B cell (primary cell): Measurements from ENCODE around the gene ELAPOR1.

Source experiments
- CTCF ChIP-seq: fragments of 200-600 bp; IDR thresholded peaks from one replicate; pipeline ENCODE4 v1.8.0; 2022; ENCODE audit warnings: antibody characterized with exemption, mild to moderate bottlenecking
- EZH2 ChIP-seq: IDR thresholded peaks from 2 replicates; pipeline ENCODE4 v1.6.1; 2012; ENCODE audit warnings: borderline replicate concordance, low read depth, mild to moderate bottlenecking, moderate library complexity, low read length; ENCODE audit not compliant: insufficient read depth, poor library complexity, severe bottlenecking

GRCh38 chr1:109156916-109157385, 43.0 kb downstream of the ELAPOR1 start:
- no peak for TF ChIP-seq CTCF
- no peak for TF ChIP-seq EZH2
